HG03066 (cell line): ENCODE measurements around the gene RTL10.

Experiments
- ATAC-seq: cut with Tn5 transposase; IDR thresholded peaks from one replicate; pipeline ENCODE4 v1.9.1; 2021; ENCODE audit warnings: low read depth; ENCODE audit not compliant: unreplicated experiment

The RTL10 gene, protein sequence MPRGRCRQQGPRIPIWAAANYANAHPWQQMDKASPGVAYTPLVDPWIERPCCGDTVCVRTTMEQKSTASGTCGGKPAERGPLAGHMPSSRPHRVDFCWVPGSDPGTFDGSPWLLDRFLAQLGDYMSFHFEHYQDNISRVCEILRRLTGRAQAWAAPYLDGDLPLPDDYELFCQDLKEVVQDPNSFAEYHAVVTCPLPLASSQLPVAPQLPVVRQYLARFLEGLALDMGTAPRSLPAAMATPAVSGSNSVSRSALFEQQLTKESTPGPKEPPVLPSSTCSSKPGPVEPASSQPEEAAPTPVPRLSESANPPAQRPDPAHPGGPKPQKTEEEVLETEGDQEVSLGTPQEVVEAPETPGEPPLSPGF

DNA sequence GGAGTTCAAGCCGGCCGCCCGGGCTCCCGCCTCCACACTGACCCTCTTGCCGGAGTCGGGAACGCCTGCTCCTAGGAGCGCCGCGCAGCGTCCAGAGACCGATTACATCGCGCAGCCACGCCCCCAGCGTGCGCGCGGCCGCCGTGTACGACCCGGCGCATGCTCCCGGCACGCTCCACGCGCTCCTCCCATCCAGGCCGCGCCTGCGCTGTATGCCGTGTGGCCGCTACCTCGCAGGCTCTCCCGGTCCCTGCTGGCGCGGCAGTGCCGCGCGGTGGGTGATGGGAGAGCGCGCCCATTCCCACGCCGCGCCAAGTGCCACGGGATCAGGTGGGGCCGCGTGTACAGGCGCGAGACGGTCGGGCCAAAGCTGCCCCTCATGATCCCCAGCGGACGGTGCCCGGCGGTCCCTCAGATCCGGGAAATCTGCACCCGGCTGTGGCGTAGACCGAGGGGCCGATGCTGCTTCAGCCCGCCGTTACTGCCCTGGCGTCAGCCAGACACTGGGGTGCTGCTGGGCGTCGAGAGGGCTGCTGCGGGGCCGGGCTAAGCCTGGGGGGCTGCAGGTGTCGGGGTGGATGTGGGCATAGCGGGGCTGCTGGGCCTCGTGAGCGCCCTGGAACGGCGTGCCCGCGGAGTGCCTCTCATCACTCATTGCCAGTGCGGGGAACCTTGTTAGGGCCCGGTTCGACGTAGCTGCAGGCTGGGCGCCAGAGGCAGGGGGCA is at the start of gene RTL10, which contains the start of gene GNB1L:
Gene RTL10 (minus strand): TSS at position 97 of the 726 bp plus-strand sequence. CDS start 2,613 bp downstream, outside the sequence.
Gene GNB1L (minus strand): TSS at position 97 of the 726 bp plus-strand sequence. CDS start 33,519 bp downstream, outside the sequence.
- ATAC-seq, result peak; percentile 84

DNA sequence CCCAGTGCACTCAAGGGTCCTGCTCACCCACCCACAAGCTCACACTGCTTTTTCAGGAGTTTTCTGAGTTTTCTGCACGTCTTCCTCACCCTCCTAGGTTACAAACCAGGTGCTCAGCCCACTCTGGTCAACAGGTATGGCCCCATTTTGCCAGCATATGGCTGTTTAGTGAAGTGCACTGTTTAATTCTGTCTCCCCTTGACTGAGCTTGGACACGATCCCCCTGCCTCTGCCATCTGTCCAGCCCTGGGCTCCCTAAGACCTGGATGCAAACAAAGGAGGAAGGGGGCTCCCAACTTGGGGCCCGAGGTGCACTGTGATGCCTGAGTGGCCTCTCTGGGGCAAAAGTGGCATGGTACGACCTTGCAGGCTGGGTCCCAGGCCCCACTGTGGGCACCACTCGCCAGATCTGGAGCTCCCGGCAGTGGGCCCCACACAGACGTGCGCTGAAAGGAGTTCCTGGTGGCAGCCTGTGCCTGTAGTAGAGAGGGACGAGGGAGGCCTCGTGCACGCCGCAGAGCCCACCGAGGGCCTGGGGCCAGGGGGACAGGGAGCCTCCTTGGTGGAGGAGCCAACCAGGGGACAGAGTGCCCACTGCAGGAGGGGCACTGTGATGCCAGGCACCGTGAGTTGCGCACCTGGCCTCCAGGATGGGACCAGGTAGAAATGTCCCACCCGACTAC is 49.6 kb upstream of the RTL10 start:
- ATAC-seq, result no peak

DNA sequence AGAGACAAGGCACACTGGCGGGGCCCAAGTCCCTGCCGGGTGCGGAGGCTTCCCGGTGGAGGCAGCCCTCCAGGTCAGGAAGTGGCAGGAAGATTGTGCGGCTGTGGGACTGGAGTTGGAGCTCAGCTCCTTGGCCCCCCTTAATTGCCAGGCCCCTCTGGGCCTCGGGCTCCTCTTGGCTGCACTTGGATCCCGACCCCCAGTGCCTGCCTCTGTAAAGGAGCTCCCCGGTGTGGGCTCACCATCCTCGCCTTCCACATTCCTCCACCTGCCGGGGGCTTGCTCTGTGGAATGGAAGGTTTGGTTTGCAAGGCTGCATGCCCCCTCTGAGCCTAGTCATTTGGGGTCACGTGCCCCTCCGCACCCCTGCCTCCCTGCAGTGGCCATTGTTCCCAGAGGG is 48.8 kb upstream of the RTL10 start:
- no peak for ATAC-seq

DNA sequence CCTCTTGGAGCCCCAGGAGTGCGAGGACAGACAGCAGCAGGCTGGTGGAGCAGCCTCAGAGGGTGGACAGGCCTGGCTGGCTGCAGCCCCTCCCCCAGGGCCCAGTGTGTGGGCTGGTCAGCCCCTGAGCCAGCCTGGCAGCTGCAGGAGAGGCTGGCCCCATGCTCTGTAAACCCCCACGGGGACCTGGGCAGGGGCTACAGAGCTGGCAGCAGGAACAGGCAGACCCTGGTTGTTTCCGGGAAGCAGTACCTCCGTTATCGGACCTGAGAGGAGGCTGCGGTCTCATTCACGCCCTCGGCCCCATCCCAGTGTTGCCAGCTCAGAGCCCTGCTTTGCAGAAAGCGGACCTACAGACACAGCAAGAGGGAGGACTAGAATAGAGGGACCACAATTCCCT is 48.4 kb upstream of the RTL10 start:
- no peak for ATAC-seq

DNA sequence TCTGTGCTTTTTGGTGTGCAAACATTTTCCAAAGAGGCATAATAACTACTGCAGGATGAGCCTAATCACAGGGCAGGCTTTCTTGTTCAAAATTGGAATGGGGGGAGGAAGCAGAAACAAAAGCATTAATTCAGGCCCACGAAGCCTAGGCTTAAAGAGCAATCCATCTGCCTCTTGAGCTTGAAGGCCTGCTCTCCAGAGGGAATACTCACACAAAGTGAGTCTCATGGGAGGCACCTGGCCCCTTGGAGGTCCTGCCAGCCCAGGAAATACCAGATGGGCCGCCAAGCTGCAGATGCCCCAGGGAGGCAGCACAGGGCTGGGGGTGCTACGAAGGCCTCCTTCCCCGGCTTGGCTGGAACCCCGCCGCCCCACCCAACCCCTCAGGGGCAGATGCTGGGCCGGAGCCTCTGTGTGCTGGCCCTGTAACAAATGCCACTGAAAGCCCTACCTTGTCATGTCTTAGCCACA is 47.6 kb upstream of the RTL10 start:
- no peak for ATAC-seq

DNA sequence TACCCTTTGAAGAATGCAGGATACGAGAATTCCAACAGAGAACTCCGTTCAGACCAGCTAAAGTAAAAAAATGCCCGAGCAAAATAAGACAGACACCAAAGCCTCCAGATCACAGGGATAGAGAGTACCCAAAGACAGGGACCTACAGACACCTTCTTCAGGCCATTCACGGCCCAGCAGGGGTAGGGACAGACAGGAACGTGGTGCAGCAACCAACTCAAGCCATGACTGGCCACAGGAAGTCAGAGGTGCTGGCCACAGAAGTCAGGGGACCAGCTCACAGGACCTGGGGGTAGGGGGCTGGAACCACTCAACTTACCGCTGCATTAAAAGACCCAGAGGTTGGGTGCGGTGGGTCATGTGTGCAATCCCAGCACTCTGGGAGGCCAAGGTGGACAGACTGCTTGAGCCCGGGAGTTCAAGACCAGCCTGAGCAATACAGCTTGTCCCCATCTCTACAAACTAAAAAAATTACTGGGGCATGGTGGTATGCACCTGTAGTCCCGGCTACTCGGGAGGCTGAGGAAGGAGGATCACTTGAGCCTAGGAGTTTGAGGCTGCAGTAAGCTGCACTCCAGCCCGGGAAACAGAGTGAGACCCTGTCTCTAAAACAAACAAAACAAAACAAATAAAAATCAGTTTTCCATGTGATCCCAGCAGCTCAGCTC is 47.0 kb upstream of the RTL10 start:
- ATAC-seq, result no peak

DNA sequence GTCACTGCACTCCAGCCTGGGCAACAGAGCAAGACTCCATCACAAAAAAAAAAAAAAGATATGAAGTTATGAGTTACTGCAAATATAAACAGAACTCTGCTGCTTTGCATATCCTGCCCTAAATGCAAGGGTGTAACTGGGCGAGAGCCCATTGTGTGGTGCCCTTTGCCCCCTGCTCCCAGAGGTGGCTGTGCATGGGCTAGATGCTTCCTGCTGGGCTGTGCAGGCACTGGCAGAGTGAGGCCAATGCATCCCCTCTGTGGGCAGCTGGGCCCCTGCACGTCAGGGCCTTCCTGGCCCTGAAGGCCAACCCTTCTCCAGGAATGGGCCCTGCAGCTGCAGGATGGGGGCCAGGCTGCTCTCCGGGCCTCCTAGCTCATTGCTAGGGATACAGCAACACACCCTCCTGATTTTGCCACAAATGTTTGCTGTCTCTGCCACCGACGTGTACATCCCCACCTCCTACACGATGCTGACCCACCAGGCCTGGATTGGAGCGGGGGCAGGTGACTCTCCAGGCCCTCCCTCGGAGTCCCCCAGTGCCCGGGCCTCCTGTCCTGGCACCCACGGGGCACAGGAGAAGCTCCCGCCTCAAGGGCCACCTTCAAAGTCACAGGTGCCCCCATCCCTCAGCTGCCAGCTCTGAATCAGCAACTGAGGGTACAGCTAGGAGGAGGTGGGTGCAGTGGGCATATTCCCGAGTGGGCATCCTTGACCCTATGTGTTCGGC is 46.2 kb upstream of the RTL10 start:
- no peak for ATAC-seq

DNA sequence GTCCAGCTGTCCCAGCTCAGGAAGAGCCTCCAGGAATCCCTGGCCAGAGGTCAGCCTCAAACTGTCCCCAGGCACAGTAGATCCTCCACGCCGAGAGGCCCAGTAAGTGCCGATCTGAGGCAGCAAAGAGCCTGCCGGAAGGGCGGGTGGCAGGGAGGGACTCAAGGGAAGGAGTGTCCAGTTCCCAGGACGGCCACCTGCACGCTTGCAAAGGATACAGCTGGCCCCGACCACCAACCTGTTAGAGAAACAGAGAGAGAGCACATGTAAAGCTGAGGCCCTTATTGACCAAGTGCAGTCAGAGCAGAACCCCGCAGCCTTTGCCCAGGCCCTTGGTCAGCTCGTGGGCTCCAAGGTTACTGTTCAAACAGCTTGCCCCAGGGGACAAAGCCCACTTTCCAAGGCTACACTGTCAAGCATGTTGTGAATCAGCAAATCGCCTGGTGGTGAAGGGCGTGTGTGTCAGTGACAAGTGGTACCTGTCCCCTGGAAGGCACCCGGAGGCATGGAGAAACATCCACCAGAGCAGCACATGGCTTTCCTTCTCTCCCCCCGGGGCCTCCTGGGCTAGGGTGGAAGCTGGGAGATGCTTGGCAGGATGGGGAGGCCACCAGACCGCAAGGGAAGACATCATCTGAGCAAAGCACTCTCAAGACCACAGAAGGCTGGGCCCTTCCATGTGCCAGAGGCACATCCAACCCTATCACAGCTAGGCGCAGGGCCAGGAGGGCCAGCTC is 44.3 kb upstream of the RTL10 start:
- no peak for ATAC-seq

DNA sequence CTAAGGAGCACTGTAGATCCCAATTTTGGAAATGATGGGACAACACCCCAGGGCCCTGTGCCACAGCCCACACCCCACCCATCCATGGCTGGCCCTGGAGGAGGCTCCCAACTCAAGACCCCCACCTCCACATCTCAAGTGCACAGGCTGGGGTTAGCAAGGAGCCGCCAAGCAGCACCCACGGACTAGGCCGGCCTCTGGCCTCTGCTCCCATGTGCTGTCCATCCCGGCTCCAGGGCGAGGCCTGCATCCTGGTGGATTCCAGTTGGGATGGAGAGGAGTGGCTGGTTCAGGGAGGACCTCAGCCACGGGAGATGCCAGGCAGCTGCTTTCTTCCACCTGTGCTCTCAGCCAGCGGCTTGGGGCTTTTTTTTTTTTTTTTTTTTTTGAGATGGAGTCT is 43.5 kb upstream of the RTL10 start:
- no peak for ATAC-seq

DNA sequence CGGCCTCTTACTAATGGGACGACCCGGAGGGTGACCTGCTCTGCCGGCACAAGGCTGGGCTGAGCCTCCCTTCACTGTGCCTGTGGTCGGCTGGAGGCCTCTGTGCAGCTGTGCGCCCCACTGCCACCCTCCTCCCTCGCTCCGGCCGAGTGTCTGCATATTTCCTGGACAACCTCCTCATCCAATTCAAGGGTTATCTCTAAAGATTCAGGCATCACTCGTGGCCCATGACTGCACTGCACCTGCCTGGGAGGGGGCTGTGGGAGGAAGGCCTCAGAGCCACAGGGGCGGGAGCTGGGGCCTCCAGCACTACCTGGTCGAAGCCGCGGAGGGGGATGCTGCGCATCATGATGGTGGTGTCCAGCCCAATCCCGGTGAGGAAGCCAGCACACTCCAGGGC is 43.1 kb upstream of the RTL10 start:
- ATAC-seq, result no peak

DNA sequence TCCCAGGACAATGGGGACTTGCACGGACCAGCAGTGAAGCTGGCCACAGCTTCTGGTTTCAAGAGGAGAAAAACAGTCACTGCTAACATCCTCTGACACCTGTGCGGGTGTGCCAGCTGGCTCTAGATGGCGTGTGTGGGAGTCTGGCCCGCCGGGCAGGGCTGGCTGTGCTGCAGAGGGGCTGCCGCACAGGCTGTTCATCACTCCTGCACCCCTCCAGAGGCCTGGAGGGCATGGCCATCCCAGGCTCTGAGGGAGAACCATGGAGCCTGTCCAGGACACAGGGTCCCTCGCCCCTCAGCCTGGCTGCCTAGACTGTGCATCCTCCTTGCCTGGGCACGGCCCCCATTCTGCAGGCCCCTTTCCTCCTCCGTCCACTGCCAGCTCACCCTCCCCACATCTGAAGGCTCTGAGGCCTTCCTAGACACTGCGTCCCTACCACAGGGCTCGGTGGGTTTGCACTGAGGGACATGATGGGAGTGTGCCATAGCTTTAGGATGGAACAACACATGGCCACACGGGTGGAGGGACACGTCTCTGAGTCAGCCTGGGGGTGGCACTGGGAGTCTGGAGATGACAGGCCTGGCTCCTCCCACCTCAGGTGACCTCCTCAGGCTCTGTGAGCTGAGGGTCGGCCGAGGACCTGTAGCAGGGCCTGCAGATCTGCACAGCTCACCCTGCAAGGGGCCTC is 42.1 kb upstream of the RTL10 start:
- no peak for ATAC-seq

DNA sequence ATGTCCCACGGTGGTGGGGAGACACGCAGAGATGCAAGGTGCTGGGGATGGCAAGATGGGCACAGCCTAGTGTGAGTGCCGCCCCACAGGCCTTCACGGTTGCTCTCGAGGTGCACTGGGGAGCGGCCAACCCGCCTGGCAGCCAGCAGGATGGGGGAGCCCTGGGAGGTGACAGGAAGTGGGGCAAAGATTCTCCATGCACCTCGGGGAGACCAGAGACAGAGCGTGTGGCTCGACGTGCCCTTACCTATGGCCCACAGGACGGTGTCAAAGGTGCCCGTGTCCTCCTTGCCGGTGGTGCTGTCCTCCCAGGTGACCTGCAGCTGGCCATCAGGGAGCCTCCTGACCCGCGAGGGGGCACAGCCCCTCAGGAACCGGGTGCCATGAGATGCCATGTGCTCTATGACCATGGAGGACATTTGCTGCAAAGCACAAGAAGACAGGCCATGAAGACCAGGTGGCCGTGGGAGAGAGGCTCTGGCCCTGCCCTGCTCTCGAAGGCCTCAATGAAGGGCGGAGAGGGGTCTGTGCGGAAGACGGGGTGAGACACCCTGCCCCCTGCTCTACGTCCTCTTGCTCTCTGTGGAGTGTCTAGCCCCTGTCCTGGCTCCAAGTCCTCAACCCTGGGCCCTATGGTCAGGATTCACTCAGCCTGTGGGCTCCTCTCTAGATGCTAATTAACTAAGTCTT is 40.6 kb upstream of the RTL10 start:
- ATAC-seq, result no peak

DNA sequence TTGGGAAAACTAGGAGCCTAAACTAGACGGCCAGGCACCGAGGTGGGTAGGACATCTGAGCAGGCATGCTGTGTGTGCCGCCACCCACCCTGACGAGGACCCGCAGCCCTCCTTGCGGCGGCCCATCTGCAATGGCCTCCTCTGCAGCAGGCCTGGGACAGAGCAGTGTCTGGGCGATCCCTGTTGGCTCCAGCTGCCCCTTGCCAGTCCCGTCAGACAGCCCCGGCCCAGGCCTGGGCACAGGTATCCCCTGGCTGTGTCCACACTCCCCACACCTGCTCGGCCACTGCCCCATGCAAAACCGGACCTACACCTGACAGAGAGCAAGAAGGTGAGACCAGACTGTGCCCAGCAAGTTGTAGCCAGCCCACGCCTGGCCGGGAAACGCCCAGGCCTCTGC is 38.7 kb upstream of the RTL10 start:
- no peak for ATAC-seq

DNA sequence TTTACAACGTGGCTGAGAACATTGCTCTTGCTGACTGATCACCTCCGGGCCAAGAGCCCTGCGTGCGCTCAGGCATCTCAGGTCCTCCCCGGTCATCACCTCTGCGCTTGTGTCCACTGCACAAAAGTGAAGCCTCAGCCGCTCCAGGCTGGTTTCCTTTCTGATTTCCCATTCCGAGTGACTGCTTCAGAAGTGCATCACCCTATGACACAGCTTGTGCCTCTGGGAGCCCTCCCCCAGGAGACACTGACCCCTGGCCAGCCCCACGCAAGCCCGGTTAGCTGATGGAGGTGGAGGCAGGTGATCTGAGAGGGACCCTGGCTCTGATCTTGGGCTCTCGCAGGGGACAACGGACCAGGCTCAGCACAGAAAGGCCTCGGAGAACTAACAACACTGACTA is 38.3 kb upstream of the RTL10 start:
- no peak for ATAC-seq

DNA sequence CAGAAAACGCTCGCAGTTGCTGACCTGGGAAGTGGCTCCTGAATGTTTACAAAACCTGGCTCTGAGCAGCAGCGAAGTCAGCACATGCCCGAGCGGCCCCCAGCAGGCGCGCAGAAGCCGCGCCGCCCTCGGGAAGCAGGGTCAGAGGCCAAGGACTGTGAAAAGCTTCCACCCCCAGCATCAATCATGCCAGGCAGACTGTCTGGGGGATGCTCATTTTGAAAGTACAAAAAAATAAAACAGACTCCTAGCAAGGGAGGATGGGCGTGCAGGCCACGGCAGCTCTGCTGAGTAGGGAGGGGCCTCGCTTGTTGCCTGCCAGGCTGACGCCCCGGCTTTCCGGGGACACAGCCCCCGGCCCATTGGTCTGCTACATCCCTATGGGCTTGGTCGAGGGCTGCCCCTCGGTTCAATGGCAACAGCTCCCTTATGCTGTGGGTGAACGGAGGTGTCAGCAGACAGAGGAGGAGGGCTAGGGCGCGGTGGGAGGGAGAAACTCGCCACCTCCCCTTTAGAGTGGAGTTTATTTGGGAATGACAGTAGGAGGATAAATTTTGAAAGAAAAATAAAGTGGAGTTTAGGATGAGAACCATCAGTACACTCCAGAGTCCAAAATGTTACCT is 37.7 kb upstream of the RTL10 start:
- no peak for ATAC-seq

DNA sequence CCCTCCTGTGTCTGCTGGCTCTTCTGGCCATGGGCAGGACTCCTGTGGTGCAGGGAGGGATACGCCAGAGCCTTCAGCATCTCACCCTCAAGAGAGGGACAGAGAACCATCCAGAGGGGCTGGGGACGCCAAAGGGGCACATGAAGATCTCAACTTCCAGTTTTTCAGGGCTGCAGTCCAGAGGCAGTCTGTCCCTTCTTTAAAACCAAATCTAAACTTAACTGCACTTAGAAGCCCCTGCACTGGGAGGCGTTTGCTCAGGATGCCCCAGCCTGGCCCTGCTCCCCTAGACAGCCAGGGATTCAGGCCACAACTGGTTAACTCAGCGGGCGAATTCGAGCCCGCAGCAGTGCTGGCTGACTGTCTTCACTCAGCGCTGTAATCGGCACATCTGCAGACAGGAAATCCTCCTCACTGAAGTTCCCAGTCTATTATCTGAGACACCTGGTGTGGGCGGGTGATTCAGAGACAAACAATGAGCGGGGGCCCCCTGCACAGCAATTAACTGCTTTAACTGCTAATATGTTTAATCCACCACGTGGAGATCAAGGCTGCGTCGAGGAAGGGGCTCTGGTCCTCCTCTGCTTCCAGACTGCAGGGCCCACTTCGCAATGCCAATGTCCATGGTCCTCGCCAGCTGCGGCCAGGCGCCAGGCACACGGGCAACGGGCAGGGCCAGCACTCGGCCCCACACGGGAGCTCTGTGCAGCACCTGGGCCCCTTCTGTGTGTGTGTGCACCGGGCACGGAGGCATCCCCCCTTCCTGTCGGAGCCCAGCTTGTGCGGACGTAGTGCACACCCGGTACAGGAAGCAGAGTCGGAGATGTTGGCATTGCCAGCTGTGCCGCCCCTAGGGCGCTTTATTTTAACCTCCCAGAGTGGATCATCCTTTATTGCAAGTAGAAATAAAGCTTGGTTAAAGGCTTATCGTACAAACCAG is 36.9 kb upstream of the RTL10 start:
- no peak for ATAC-seq
